GM18507 (cell line): ENCODE results near the gene ADAMTS14.
"Not testable (repeated sequence)": the region's sequence is repeated elsewhere in the genome, so short reads cannot be mapped to it uniquely, and the experiment has no call there.

Experiments used
- DNase-seq: peaks from one replicate; pipeline ENCODE4 v3.0.0; 2011; ENCODE audit warnings: low read depth; ENCODE audit not compliant: insufficient read length; ENCODE audit errors: extremely low spot score
- FAIRE-seq: peaks from 2 replicates; lab custom pipeline; 2011; peaks lifted over from hg19 to GRCh38; lab: Jason Lieb, UNC

Gene ADAMTS14

GRCh38 chr10:70672165-70673042 lies at the start of gene ADAMTS14:
Gene ADAMTS14, plus strand, starts transcription at chr10:70672506. Its CDS starts 297 bp downstream, at chr10:70672803.
- DNase-seq = no peak
- FAIRE-seq = no peak

DNA sequence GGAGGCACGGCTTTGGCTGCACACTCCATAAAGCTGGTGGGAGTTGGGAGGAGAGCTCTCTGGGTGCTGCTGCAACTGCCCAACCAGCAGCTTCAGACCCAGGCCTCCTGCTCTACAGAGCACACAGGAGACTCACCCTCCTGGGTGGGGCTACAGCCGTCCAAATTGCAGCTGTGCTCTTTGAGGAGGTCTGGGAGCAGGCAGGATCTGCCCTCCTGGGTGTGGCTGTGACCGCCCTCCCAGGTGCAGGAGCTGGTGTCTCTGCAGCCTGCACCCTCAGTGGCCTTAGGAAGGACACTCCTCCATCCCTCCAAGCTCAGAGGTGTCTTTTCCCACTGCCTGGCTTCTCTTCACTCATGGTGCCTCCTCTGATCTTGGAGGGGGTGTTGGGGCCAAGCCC lies 49.8 kb upstream of the ADAMTS14 start:
- FAIRE-seq (no peak), DNase-seq (no peak)

DNA sequence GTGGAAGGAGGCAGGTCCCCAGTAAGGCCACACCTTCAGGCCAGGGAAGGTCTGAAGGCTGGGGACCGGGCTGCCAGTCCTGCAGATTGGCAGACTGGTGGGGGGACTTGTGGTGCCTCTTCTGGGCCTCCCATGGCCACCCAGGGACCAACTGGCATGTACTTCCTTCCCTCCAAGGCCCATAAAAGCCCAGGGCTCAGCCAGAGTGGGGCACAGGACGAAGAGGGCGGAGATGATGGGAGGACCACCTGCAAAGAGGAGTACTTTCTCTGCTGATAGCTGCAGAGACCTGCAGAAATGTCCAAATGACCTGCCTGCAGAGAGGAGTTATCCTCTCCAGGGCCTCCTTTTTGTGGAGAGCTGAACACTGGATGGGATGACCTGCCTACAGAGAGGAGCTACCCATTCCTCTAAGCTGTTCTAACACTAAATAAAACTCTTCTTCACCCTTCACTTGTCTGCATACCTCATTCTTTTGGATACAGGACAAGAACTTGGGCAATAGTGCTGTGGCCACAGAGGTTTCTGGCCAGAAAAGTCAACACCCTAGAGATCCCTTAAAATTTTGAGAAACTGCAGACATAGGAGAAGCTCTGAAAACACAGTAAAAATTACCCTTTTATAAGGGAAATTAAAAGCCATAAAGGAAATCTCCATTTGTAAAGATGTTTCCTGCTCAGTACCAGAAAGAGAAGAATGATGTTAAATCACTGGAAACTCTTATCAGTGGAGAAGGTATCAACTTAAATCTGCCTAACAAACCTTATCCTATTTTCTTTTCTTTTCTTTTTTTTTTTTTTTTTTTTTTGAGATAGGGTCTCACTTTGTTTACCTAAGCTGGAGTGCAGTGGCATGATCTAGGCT lies 49.1 kb upstream of the ADAMTS14 start:
- FAIRE-seq (no peak), DNase-seq (no peak)

DNA sequence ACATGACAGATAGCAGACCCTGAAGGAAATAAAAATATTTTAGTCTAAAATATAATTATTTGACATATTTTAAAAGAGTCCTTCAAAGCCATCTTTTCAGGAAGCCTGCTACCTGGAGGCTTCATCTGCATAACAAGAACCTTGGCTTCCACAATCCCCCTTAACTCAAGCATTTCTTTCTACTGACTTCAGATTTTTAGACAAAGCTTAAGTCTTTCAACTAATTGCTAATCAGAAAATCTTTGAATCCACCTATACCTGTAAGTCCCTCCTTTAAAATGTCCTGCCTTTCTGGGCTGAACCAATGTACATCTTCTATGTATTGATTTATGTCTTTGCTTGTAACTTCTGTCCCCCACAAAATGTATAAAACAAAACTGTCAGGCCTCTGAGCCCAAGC lies 46.2 kb upstream of the ADAMTS14 start:
- no peak for FAIRE-seq
- no peak for DNase-seq

DNA sequence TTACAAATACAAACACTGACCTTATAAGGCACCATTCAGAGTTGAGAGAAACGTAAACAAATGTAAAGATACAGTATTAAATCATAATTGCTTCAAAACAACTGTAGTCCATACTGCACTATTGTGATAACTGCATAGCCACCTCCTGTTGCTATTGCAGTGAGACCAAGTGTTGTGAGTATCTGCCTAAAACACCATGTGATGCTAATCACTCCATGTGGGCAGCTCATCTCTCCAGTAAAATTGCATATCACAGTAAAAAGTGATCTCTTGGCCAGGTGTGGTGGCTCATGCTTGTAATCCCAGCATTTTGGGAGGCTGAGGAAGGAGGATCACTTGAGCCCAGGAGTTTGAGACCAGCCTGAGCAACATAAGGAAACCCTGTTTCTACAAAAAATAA lies 43.0 kb upstream of the ADAMTS14 start:
- FAIRE-seq = no peak
- no peak for DNase-seq

GRCh38 chr10:70631735-70632134 lies 40.6 kb upstream of the ADAMTS14 start:
- not testable (repeated sequence) for FAIRE-seq, DNase-seq

- DNase-seq = no peak
- FAIRE-seq = no peak
These were observed 38.3 kb upstream of the ADAMTS14 start for GRCh38 chr10:70634011-70634410.

- FAIRE-seq, DNase-seq: not testable (repeated sequence)
These were observed 37.8 kb upstream of the ADAMTS14 start for GRCh38 chr10:70634515-70634914.

GRCh38 chr10:70639640-70640383 lies 32.5 kb upstream of the ADAMTS14 start:
- not testable (repeated sequence) for DNase-seq, FAIRE-seq

- not testable (repeated sequence) for FAIRE-seq, DNase-seq
These were observed 29.0 kb upstream of the ADAMTS14 start for GRCh38 chr10:70643272-70643671.

DNA sequence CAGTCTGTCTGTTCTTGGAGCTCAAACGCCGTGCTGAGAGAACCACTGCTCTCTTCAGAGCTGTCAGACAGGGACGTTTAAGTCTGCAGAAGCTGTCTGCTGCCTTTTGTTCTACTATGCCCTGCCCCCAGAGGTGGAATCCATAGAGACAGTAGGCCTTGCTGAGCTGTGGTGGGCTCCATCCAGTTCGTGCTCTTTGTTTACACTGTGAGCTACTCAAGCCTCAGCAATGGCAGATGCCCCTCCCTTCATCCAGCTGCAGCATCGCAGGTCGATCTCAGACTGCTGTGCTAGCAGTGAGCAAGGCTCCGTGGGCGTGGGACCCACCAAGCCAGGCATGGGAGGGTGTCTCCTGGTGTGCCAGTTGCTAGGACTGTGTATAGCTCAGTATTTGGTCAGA lies 27.3 kb upstream of the ADAMTS14 start:
- not testable (repeated sequence) for DNase-seq, FAIRE-seq

- FAIRE-seq (no peak), DNase-seq (no peak)
These were observed 25.2 kb upstream of the ADAMTS14 start for GRCh38 chr10:70647086-70647485.

GRCh38 chr10:70648427-70648826 lies 23.9 kb upstream of the ADAMTS14 start:
- FAIRE-seq (no peak), DNase-seq (no peak)

GRCh38 chr10:70649526-70649925 lies 22.8 kb upstream of the ADAMTS14 start:
- DNase-seq = no peak
- no peak for FAIRE-seq

DNA sequence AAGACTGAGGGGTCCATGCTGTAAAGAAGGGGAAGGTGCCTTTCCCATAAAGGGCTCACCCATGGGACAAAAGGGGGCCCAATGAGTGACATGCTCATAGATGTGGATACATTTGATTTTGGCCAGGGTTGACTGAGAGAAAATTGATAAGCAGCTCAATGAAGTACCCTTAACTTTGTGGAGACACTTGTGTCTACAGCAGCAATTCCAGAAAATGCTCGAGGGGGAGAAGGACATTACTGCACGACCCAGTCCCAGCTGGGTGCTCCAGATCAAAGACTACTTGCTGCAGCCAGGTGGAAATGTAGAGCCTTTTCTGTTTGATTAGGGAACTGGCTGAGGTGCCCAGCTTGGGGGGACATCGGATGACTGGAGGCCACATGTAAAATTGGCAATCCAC lies 22.2 kb upstream of the ADAMTS14 start:
- DNase-seq (no peak), FAIRE-seq (no peak)

- no peak for FAIRE-seq
- DNase-seq = no peak
These were observed 21.6 kb upstream of the ADAMTS14 start for GRCh38 chr10:70650718-70651117.

- FAIRE-seq = no peak
These were observed 20.6 kb upstream of the ADAMTS14 start for GRCh38 chr10:70651661-70652060.

GRCh38 chr10:70652761-70653657 lies 19.3 kb upstream of the ADAMTS14 start:
- FAIRE-seq (no peak), DNase-seq (no peak)

More at GRCh38 chr10:70651661-70652060, 20.6 kb upstream of the ADAMTS14 start:
- DNase-seq = no peak

- FAIRE-seq (no peak), DNase-seq (no peak)
These were observed 17.0 kb upstream of the ADAMTS14 start for GRCh38 chr10:70655316-70655715.
